A549 (cell line): ENCODE data around the gene NTF3.

Source experiments
- BHLHE40 ChIP-seq: IDR thresholded peaks from 2 replicates; pipeline ENCODE4 v1.6.1; 2012; ENCODE audit warnings: low read depth, low read length, inconsistent platforms
- CTCF ChIP-seq: fragments of >200 bp; sonication (Bioruptor Twin); formaldehyde crosslinking; IDR thresholded peaks from 3 replicates; pipeline ENCODE4 v1.5.1; 2016
- JUNB ChIP-seq: fragments of >200 bp; sonication (Bioruptor Twin); formaldehyde crosslinking; IDR thresholded peaks from 2 replicates; pipeline ENCODE4 v1.6.1; 2016
- MAX ChIP-seq: IDR thresholded peaks from 2 replicates; pipeline ENCODE4 v1.6.1; 2012
- NPAS2 ChIP-seq: fragments of 250-450 bp; sonication (Bioruptor Pico); IDR thresholded peaks from 2 replicates; pipeline ENCODE4 v1.8.0; 2022; ENCODE audit warnings: mild to moderate bottlenecking, moderate library complexity, borderline replicate concordance
- REST ChIP-seq: fragments of 200-600 bp; sonication (generic); IDR thresholded peaks from 2 replicates; pipeline ENCODE4 v1.6.1; 2016; ENCODE audit warnings: antibody characterized with exemption, mild to moderate bottlenecking, moderate library complexity
- SMC3 ChIP-seq: fragments of >200 bp; sonication (Bioruptor Twin); formaldehyde crosslinking; IDR thresholded peaks from 3 replicates; pipeline ENCODE4 v1.6.1; 2018; ENCODE audit warnings: inconsistent platforms

- TF ChIP-seq REST, result no peak
- TF ChIP-seq CTCF, result no peak
- TF ChIP-seq NPAS2 (CRISPR knock-in tag), result no peak
- no peak for TF ChIP-seq JUNB
- no peak for TF ChIP-seq BHLHE40
- no peak for TF ChIP-seq MAX
- TF ChIP-seq SMC3, result no peak
Observed at GRCh38 chr12:5518584-5519365, 86.9 kb downstream of the NTF3 start.
